GM12878 (cell line): ENCODE results near the gene LRP1B. TPM values are rescaled to one million over a fixed set of nuclear protein-coding genes. Genes with fewer than 3 reads are reported as not detected.

ENCODE experiments used
- ATAC-seq: fragments of 200-7000 bp; cut with Tn5 transposase; 3 replicates; pipeline ENCODE4 v1.9.1; 2020; ENCODE audit warnings: mild to moderate bottlenecking, moderate library complexity
- BruUV-seq: library from RNA; stranded (reverse); fragments of 400-500 nt; replicated peaks from 2 replicates; lab custom pipeline; 2021; lab: Mats Ljungman, UMichigan
- CTCF ChIA-PET: fragments of 300-600 bp; sonication (Branson Sonifier 250); formaldehyde crosslinking; extraction: SDS; loops from one replicate; lab custom pipeline; 2021; ENCODE audit warnings: inconsistent platforms; lab: Yijun Ruan, JAX
- POLR2A ChIA-PET: fragments of 350-600 bp; formaldehyde crosslinking; extraction: SDS; loops from one replicate; lab custom pipeline; 2021; ENCODE audit warnings: inconsistent platforms; lab: Charles Lee
- RAD21 ChIA-PET: fragments of 300-600 bp; sonication (Branson Sonifier 250); formaldehyde crosslinking; loops from one replicate; lab custom pipeline; 2023; ENCODE audit warnings: antibody characterized with exemption; ENCODE audit not compliant: unreplicated experiment; lab: Charles Lee
- SMC1A ChIA-PET: fragments of 300-600 bp; sonication (Branson Sonifier 250); formaldehyde crosslinking; loops from one replicate; lab custom pipeline; 2023; ENCODE audit not compliant: unreplicated experiment, uncharacterized antibody; lab: Charles Lee
- DNase-seq: peaks from one replicate; pipeline ENCODE4 v3.0.0-alpha.2; 2011; ENCODE audit warnings: low read depth, low spot score
- FAIRE-seq: peaks from 3 replicates; lab custom pipeline; 2011; peaks lifted over from hg19 to GRCh38; lab: Jason Lieb, UNC
- H2AFZ ChIP-seq: 2 replicates; pipeline ENCODE4 v1.6.0; 2011; ENCODE audit warnings: low read depth, low read length, control low read depth; ENCODE audit not compliant: control insufficient read depth
- H3K27ac ChIP-seq: 2 replicates; pipeline ENCODE4 v1.5.1; 2011; ENCODE audit warnings: control low read depth; ENCODE audit not compliant: control insufficient read depth, insufficient read depth
- H3K27me3 ChIP-seq, 2 experiments: replicated peaks in 1 of 2; 2 replicates each; pipeline versions ENCODE4 v1.6.0 to v1.6.1; 2011; ENCODE audit warnings: low read length in 1 of 2; ENCODE audit not compliant: control insufficient read depth in 2 of 2, insufficient read depth in 2 of 2
- H3K36me3 ChIP-seq, 2 experiments: 2 replicates each; pipeline ENCODE4 v1.5.1; 2011; ENCODE audit warnings: low read length in 1 of 2; ENCODE audit not compliant: control insufficient read depth in 2 of 2, insufficient read depth in 2 of 2
- H3K4me1 ChIP-seq: 2 replicates; pipeline ENCODE4 v1.6.1; 2011; ENCODE audit warnings: mild to moderate bottlenecking, low read length, moderate library complexity, mixed read lengths; ENCODE audit not compliant: control insufficient read depth, insufficient read depth
- H3K4me2 ChIP-seq: 2 replicates; pipeline ENCODE4 v1.6.0; 2011; ENCODE audit warnings: control low read depth; ENCODE audit not compliant: control insufficient read depth, insufficient read depth
- H3K4me3 ChIP-seq: fragments of 200-600 bp; sonication (generic); 2 replicates; pipeline ENCODE4 v1.5.1; 2016
- H3K79me2 ChIP-seq: 2 replicates; pipeline ENCODE4 v1.6.0; 2011; ENCODE audit warnings: low read length; ENCODE audit not compliant: control insufficient read depth, insufficient read depth
- H3K9ac ChIP-seq: 2 replicates; pipeline ENCODE4 v1.8.0; 2011; ENCODE audit warnings: low read length, control low read depth, mixed read lengths; ENCODE audit not compliant: control insufficient read depth, insufficient read depth
- H3K9me3 ChIP-seq: replicated peaks from 3 replicates; pipeline ENCODE4 v1.5.1; 2011; ENCODE audit warnings: mild to moderate bottlenecking, low read length; ENCODE audit not compliant: control insufficient read depth, insufficient read depth
- H4K20me1 ChIP-seq: 2 replicates; pipeline ENCODE4 v1.6.0; 2011; ENCODE audit not compliant: control insufficient read depth, insufficient read depth
- ATF7 ChIP-seq: fragments of 450-650 bp; IDR thresholded peaks from 2 replicates; pipeline ENCODE4 v1.6.1; 2016; ENCODE audit warnings: low read depth, mild to moderate bottlenecking
- FOXM1 ChIP-seq: IDR thresholded peaks from 2 replicates; pipeline ENCODE4 v1.6.1; 2012; ENCODE audit warnings: low read depth, mild to moderate bottlenecking, inconsistent platforms, low read length, moderate library complexity
- TCF12 ChIP-seq: IDR thresholded peaks from 2 replicates; pipeline ENCODE4 v1.6.1; 2011; ENCODE audit warnings: low read depth, mild to moderate bottlenecking, low read length
- WGBS: methylation state at CpG from one replicate; pipeline ENCODE4 v1.1.6; 2016; ENCODE audit warnings: low lambda C conversion rate; ENCODE audit not compliant: insufficient replicate concordance, insufficient coverage; ENCODE audit errors: missing lambda C conversion rate; 5-methylcytosine and 5-hydroxymethylcytosine counted together
- in situ Hi-C: fragments of 300-500 bp; cut with MboI; formaldehyde crosslinking; loops from 9 replicates; pipeline ENCODE4 v1.14.3; 2018; ENCODE audit warnings: mixed read lengths
- intact Hi-C: fragments of 100-400 bp; cut with micrococcal nuclease; formaldehyde crosslinking; loops from one replicate; pipeline ENCODE4 v1.14.2; 2022; ENCODE audit not compliant: unreplicated experiment
- polyA plus RNA-seq, 11 experiments: library from polyadenylated mRNA; depleted of rRNA in 4 of 11; unstranded in 6 of 11; stranded (reverse) in 5 of 11; fragments of >200 nt; fragmentation: Nextera tagmentation in 4 of 11; fragmentation: Illumina TruSeq in 1 of 11; extraction: Ambion mirVana in 4 of 11; extraction: Trizol in 1 of 11; gene quantifications; 1 replicate in 1 of 11; 2 replicates in 10 of 11; pipeline versions ENCODE4 v1.2.1 to v1.2.3, GENCODE V29; 2011 to 2016; ENCODE audit warnings: inconsistent platforms in 2 of 11, missing spikeins in 2 of 11, low read depth in 1 of 11
- total RNA-seq, 4 experiments: library from RNA; depleted of rRNA in 3 of 4; stranded (reverse); fragments of >200 nt in 3 of 4; fragmentation: Illumina TruSeq in 1 of 4; extraction: Trizol in 1 of 4; gene quantifications; 2 replicates each; pipeline versions ENCODE4 v1.2.1 to v1.2.3, GENCODE V29; 2013 to 2021
- TF ChIP-seq, protein P1 (sequence below): IDR thresholded peaks from 2 replicates; pipeline ENCODE4 v1.6.1; 2012; ENCODE audit warnings: mild to moderate bottlenecking, low read depth, low read length
- TF ChIP-seq, protein P2 (sequence below): fragments of 450-650 bp; IDR thresholded peaks from 2 replicates; pipeline ENCODE4 v1.6.1; 2014; ENCODE audit warnings: mild to moderate bottlenecking

The LRP1B gene
- total and polyA plus RNA-seq, 10 of the 15 experiments (the other 5 are each of a cell fraction or from before 2014, with no cell fraction given) = under 0.01 to 0.06 (median 0.03) TPM; not detected in 5

DNA sequence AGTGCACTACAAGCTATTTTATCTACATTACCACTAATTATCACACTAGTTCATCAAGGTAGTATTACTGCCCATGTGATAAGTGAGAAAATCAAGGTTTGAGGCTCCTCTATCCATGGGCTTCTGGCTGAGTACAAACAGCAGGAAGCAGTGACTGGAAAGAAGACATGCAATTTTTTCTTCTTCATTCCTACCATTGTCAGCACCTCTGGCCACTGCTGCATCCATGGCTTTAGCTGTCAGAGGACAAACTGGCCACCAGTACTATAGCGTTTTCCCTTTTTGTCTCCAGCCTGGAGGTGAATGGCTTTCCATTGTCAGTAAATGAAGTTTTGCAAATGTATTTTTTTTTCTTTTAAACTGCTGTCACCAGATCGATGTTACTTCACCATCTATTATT lies 674.9 kb downstream of the LRP1B start (continued):
- TF ChIP-seq, protein P1, sequence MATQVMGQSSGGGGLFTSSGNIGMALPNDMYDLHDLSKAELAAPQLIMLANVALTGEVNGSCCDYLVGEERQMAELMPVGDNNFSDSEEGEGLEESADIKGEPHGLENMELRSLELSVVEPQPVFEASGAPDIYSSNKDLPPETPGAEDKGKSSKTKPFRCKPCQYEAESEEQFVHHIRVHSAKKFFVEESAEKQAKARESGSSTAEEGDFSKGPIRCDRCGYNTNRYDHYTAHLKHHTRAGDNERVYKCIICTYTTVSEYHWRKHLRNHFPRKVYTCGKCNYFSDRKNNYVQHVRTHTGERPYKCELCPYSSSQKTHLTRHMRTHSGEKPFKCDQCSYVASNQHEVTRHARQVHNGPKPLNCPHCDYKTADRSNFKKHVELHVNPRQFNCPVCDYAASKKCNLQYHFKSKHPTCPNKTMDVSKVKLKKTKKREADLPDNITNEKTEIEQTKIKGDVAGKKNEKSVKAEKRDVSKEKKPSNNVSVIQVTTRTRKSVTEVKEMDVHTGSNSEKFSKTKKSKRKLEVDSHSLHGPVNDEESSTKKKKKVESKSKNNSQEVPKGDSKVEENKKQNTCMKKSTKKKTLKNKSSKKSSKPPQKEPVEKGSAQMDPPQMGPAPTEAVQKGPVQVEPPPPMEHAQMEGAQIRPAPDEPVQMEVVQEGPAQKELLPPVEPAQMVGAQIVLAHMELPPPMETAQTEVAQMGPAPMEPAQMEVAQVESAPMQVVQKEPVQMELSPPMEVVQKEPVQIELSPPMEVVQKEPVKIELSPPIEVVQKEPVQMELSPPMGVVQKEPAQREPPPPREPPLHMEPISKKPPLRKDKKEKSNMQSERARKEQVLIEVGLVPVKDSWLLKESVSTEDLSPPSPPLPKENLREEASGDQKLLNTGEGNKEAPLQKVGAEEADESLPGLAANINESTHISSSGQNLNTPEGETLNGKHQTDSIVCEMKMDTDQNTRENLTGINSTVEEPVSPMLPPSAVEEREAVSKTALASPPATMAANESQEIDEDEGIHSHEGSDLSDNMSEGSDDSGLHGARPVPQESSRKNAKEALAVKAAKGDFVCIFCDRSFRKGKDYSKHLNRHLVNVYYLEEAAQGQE = no peak
- TF ChIP-seq, protein P2, sequence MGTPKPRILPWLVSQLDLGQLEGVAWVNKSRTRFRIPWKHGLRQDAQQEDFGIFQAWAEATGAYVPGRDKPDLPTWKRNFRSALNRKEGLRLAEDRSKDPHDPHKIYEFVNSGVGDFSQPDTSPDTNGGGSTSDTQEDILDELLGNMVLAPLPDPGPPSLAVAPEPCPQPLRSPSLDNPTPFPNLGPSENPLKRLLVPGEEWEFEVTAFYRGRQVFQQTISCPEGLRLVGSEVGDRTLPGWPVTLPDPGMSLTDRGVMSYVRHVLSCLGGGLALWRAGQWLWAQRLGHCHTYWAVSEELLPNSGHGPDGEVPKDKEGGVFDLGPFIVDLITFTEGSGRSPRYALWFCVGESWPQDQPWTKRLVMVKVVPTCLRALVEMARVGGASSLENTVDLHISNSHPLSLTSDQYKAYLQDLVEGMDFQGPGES = no peak
- TF ChIP-seq TCF12 (no peak), ATF7 (no peak)

DNA sequence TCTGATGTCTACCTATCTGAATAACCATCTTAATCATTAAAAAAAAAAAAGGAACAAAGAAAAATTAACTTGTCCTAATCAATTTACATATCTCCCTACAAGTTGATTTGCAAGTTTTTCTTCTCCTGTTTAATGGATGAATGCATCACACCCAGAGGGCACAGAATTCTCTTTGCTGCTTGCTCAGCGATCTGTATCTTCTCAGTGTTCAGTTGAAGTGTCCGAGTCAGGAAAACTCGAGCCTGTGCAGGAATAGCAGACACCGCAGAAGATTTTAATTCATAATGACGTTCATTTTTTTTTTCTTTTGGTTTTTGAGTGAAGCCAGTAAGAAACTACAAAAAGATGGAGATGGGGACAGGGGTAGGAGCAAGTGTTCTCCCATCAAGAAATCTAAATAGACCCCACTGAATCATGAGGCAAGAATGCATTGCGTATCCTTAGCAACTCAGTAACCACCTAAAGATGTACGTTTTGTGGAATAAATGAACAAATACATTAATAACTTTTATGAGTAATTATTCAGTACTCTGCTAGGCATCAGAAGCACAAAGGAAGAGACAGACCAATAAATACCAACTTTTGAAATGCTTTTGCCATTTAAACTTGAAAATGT lies 675.5 kb downstream of the LRP1B start:
- intact Hi-C loops = no loop called here
- ChIA-PET RAD21 (no interaction called here), POLR2A (no interaction called here), CTCF (no interaction called here), SMC1A (no interaction called here)
- H3K9me3 ChIP-seq = no peaks in the 10 kb centered on the region
- no peaks in the 10 kb centered on the region for H3K27me3 ChIP-seq
- H3K4me3 ChIP-seq = no peak overlapping the region
- H3K27ac ChIP-seq = no peak overlapping the region
- no peak for ATAC-seq
- H3K9ac ChIP-seq = no peak overlapping the region
- WGBS = 42% methylated on average over 7 of the region's 7 CpGs
- H3K36me3 ChIP-seq = no peaks in the 10 kb centered on the region
- H2AFZ ChIP-seq = no peak overlapping the region
- TF ChIP-seq FOXM1 = no peak
- in situ Hi-C loops = no loop called here
- no peak for DNase-seq
- FAIRE-seq = no peak
- H4K20me1 ChIP-seq = no peaks in the 10 kb centered on the region
- no TSS peak for BruUV-seq
- H3K4me1 ChIP-seq = no peaks in the 10 kb centered on the region
- no peak overlapping the region for H3K4me2 ChIP-seq
- no peaks in the 10 kb centered on the region for H3K79me2 ChIP-seq
